SW 1271 (cell line): Measurements from ENCODE around the gene CHAD.
A peak's percentile ranks its signal among the peaks of the same experiment; 100 is the strongest.

Experiments
- DNase-seq, 2 experiments: peaks; one replicate each; lab custom pipeline; 2025; lab: John Stamatoyannopoulos, UW

Gene CHAD, protein sequence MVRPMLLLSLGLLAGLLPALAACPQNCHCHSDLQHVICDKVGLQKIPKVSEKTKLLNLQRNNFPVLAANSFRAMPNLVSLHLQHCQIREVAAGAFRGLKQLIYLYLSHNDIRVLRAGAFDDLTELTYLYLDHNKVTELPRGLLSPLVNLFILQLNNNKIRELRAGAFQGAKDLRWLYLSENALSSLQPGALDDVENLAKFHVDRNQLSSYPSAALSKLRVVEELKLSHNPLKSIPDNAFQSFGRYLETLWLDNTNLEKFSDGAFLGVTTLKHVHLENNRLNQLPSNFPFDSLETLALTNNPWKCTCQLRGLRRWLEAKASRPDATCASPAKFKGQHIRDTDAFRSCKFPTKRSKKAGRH

GRCh38 chr17:50468304-50469207 lies at the start of gene CHAD:
CHAD (minus strand) TSS chr17:50468880; CDS start chr17:50468813, 67 bp downstream.
- no peak for DNase-seq

GRCh38 chr17:50517504-50518383 lies 49.1 kb upstream of the CHAD start:
- no peak for DNase-seq

DNA sequence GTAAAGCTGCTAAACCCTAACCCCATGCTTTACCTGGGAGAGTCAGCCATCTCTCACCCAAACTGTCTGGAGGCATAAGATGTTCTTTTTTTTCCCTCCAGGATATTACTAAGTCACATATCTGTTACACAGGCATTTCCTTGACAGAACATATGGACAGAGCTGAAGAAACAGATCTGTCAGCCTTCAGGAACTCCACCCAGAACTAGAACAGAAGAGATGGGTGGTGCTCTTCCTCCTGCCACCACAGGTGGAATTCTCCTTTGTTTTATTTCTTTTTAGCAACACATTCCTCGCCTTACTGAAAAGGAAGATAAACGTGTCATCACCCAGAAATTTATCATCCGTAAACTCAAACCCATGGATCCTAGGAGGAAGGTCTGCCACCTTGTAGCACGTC lies 48.3 kb upstream of the CHAD start:
- DNase-seq, result no peak

GRCh38 chr17:50514936-50515702 lies 46.4 kb upstream of the CHAD start:
- no peak for DNase-seq

- no peak for DNase-seq
Observed at GRCh38 chr17:50514388-50514787, 45.7 kb upstream of the CHAD start.

DNA sequence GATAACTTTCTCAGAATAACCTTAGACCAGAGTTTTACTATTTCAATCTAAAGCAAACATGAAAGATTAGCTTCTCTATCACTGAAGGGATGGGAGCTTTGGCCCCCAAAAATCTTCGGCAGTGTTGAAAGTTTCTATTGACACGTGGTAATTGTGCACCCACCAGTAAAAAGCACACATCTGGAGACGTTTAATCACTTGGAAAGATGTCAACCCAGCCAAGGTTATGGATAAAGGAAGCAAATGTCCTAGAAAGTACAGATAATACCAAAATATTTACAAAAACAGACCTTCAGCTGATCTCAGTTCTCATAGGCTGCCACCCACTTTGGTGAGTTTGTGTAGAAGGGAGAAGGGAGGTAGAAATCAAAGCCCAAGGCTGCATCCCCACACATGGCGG lies 44.8 kb upstream of the CHAD start:
- DNase-seq, result no peak

DNA sequence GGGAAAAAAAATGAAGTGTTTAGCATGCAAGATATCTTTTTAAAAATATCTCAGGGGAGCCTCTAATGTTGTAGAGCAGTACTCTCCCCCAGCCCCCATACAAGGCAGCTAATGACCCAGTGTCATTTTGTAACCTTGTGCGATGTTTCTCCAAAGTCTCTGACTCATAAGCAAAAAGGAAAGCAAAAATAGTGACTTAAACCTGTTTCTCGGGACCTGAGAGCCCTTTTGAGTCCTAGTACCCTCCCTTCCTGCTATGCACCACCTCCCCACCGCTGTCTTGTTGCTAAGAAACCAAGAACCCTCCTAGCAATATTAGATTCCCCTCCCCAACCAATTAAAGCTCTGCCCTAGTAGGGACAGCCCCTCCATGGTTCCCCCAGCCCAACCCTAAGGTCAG lies 42.4 kb upstream of the CHAD start:
- no peak for DNase-seq

DNA sequence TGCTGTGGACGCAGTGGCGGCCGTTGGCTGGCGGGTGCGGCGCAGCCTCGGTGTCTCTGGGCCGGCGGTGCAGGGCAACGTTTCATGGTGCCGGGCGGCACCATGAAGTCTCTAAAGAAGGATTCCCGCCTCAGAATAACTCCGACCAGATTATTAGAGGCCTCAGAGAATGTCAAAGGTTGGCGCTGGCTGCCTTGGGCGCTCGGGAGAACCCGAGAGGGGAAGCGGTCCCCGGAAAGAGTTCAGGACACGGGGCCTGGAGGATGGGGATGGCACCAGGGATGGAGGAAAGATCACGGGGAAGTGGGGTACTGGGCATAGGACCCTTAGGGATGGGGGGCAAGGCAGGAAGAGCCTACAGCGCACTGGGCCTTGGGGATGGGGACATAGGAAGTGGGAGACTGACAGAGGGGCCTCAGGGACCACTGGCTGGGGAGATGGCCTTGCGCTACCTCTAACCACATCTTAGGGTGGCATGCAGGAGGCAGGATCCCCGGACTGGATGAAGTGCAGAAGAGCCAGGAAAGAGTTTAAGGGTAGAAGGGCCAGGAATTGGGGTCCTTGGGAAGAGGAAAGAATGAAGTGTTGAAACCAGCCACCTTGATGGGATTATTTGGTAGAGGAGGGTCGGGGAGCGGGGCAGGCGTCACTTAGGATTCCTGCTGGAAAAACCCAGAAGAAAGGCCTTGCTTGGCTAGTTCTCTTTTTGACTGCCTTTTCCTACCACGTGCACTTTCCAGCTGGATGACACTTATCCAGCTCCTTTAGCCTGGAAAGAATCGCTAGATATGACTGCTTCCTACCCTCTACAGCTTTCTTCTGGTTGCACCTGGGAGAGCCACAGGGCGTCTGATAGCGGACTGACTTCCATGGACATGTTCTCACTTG lies 40.1 kb upstream of the CHAD start:
- no peak for DNase-seq

GRCh38 chr17:50507871-50508572 lies 39.3 kb upstream of the CHAD start, which contains the start of gene MYCBPAP:
MYCBPAP (plus strand) TSS chr17:50508439; CDS start chr17:50508675, 236 bp downstream.
- DNase-seq, result peak; percentile 22 to 73

DNA sequence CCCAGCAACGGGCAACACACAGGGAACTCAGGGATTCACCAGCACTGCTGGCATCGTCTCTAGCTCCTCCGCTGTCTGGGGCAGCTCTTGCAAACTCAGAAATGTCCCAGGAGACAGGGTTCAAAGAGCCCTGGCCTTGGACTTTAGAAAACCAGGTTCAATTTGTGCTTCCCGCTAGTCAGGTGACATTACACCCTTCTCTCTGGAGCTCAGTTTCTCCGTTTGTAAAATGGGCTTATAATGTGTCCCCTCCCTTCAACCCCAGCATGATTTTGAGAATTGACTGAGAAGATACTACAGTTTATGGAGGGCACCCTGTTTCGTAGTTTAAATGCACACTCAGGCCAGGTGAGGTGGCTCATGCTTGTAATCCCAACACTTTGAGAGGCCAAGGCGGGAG lies 37.6 kb upstream of the CHAD start:
- no peak for DNase-seq

DNA sequence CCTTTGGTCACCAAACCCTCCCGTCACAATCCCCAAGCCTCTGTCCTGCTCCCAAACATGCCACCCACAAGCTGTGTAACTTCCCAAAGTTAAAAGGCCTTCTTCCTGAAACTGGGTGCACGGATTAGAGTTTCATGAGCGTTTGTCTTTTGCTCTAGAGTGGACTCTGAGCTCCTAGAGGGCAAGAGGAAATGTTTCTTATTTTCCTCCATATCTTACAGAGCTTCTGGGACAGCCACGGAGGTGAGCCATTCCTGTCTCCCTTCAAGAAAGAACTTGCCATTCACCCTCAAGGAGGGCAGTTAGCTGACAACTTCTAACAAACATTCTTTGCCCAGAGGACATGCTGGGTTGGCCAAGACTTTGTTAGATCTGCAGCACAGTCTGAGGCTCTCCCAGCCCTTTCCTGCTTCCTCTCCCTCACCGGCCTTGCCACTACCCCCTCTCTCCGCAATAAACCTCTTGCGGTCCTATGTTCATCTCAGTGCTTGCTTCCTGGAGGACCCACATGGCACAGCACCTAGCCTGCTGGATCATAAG lies 37.0 kb upstream of the CHAD start:
- DNase-seq, result no peak

DNA sequence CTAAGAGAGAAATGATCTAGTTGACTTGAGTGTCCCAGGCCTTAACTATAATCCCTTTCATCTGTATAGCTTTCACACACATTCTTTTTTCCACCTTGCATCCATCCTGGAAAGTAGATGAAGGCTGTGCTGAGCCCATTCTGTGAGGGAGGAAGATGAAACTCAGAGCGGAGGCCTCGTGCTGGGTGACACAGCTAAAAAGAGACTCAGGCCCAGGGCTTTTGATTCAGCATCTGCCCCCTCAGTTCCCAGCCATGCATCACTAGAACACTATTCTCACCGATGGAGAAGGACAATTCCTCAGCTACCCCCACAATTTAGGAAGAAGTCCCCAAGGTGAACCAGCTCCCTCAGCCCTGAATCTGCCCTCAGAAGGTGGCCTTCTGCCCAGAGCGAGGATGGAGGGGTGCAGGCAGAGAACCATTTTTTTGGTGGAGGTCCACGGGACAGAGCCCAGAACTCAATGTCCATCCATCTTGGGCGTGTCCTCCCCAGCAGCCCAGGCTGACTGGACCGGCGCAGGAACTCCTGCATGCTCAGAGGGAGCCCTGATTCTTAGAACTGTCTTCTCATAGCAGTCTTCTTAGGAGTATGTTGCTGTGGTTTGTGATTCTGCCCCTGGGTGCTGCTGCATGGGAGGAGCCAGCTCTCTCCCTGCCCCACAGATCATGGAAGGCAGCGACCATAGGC lies 33.8 kb upstream of the CHAD start:
- no peak for DNase-seq

DNA sequence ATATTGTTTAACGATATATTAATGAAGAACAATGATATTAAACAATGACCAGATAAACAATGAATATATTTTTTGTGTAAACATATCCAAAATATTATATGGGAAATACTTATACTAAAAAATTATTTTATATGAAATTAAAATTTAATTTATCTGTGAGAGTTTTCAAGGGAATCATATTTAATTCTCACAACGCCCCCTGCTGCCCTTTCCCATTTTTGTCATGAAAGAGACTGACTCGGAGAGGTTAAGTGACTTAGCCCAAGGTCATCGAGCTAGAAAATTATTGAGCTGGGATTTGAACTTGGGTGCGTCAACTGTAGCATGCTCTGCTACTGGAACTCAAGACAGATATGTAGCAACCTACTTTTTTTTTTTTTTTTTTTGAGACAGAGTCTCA lies 32.4 kb upstream of the CHAD start:
- peak in 1 of 2 experiments; percentile 27 for DNase-seq

DNA sequence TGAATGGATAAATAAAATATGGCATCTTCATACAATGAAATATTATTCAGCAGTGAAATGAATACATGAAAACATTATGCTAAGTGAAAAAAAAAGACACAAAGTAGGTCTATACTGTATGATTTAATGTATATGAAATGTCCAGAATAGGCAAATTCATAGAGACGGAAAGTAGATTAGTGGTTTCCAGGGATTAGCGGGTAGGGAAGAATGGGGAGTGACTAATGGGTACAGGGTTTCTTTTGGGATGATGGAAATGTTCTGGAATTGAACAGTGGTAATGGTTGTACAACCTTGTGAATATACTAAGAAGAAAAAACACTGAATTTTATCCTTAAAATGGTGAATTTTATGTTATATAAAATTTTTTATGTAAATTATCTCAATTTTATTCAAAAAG lies 31.0 kb upstream of the CHAD start:
- DNase-seq, result no peak

GRCh38 chr17:50499270-50499669 lies 30.6 kb upstream of the CHAD start:
- no peak for DNase-seq

GRCh38 chr17:50498021-50498874 lies 29.6 kb upstream of the CHAD start:
- no peak for DNase-seq

DNA sequence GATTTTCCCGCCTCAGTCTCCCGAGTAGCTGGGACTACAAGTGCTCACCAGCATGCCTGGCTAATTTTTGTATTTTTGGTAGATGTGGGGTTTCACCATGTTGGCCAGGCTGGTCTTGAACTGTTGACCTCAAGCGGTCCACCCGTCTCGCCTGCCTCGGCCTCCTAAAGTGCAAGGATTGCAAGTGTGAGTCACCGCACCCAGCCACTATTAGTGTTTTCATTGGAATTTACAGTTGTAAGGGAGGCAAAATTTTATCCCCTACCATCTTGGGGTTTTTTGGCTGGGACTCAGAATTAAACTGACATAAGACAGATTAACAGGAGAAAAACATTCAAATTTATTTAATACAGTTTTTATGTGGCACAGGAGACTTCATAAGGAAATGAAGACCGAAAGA lies 27.2 kb upstream of the CHAD start:
- DNase-seq, result no peak
